Measurements from ENCODE around the gene PIH1D1. TPM values are rescaled to one million over a fixed set of nuclear protein-coding genes. Genes with fewer than 3 reads are reported as not detected.

Gene PIH1D1
- total RNA-seq, 4 donors from 2014 or later: 79.6 to 144 (median 118) TPM

DNA sequence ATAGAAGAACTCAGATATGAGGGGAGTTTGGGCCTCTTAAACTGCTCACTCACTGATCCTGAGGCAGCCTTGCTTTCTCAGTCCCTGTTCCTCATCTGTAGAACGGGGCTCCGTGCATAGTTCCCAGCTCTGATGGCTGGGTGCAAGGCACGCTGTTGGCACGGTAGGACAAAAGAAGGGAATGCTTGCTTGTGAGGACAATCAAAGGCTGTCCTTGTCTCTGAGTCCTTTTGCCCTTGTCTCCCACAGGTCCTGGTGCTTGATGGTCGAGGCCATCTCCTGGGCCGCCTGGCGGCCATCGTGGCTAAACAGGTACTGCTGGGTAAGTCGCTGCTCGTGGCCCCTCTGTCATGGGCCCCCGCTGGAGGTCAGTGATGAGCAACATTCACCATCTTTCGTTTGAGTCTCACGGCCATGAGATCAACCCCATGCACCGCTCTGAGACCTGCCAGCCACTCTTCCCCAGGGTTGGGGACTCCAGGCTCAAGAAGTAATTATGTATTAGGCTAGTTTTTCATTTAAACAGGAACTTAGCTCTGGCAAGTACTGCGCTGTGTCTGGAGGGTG lies 38.1 kb upstream of the PIH1D1 start:
- H3K4me3 ChIP-seq (ENCODE audit: low read depth, poor library complexity, severe bottlenecking): no peak overlapping the region
- intact Hi-C loops (cut with DNase I; ENCODE audit: low total_unique reads): no loop called here
- DNase-seq (ENCODE audit: low spot score in 2 of 2): no peak
- TF ChIP-seq, protein P1, sequence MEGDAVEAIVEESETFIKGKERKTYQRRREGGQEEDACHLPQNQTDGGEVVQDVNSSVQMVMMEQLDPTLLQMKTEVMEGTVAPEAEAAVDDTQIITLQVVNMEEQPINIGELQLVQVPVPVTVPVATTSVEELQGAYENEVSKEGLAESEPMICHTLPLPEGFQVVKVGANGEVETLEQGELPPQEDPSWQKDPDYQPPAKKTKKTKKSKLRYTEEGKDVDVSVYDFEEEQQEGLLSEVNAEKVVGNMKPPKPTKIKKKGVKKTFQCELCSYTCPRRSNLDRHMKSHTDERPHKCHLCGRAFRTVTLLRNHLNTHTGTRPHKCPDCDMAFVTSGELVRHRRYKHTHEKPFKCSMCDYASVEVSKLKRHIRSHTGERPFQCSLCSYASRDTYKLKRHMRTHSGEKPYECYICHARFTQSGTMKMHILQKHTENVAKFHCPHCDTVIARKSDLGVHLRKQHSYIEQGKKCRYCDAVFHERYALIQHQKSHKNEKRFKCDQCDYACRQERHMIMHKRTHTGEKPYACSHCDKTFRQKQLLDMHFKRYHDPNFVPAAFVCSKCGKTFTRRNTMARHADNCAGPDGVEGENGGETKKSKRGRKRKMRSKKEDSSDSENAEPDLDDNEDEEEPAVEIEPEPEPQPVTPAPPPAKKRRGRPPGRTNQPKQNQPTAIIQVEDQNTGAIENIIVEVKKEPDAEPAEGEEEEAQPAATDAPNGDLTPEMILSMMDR (IDR thresholded peaks at IDR 0.05): no peak
- no peak for TF ChIP-seq POLR2A (IDR thresholded peaks at IDR 0.05)
- WGBS, 2 donors: 64 to 70% methylated on average over 15 of the region's 15 CpGs

DNA sequence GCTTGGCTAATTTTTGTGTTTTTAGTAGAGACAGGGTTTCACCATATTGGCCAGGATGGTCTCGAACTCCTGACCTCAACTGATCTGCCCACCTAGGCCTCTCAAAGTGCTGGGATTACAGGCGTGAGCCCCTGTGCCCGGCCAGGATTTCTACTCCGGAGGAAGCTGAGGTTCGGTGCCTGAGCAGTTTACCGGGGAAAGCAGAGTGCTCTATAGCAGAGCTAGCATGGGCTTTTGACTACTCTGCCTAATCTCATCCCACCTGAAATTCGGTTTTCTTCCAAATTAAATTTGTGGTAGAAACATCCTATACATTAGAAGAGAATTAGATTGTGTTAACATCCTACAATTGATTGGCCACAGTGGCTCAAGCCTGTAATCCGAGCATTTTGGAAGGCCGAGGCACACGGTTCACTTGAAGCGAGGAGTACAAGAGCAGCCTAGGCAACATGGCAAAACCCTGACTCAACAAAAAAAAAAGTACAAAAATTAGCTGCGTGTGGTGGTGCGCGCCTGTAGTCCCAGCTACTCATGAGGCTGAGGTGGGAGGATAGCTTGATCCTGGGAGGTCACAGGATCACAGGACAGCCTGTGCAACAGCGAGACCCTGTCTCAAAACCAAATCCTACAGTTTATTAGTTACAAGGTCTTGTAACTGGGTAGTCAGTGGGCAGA lies 37.4 kb upstream of the PIH1D1 start:
- intact Hi-C loops (cut with DNase I; ENCODE audit: low total_unique reads): no loop called here
- H3K4me3 ChIP-seq (ENCODE audit: low read depth, poor library complexity, severe bottlenecking): peak overlapping the region; percentile 97
- no peak for DNase-seq (ENCODE audit: low spot score in 2 of 2)
- 17% methylated on average over 15 of the region's 15 CpGs for WGBS, 2 donors
- TF ChIP-seq, protein P1 (IDR thresholded peaks at IDR 0.05): no peak
- TF ChIP-seq POLR2A (IDR thresholded peaks at IDR 0.05): no peak

DNA sequence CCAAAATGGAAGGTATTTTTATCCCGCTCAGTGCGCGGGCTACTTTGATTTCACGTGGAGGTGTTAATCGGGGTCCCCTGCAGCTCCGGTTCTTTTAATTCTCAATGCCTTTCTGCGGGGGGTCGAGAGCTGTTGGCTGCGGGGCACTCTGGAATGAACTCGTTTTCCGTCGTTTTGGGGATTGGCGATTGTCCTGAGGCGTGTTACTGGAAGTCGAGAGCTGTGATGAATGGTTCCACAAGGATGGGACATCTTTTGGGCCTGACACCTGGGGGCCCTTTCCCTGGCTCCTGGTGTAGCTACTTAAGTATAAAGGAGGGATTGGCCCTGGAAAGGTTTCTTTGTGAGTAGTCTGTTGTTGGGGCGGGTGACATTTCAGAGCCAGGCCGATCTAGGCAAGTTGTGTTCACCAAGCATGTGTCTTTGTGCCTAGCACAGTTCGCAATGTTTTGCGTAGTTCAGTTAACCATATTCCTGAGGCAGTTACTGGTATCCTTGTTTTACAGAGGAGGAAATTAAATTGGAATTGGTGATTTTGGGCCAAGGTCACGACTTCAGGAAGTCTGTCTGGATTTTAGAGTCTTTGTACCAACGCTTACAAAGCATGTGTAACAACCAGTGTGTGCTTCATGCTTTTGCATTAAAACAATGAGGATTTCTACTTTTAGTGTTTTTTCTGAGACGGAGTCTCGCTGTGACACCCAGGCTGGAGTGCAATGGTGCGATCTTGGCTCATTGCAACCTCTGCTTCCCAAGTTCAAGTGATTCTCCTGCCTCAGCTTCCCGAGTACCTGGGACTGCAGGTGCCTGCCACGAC lies 36.6 kb upstream of the PIH1D1 start:
- 1 to 2% methylated on average over 26 of the region's 26 CpGs for WGBS, 2 donors
- peak overlapping the region; percentile 97 for H3K4me3 ChIP-seq (ENCODE audit: low read depth, poor library complexity, severe bottlenecking)
- intact Hi-C loops (cut with DNase I; ENCODE audit: low total_unique reads): no loop called here
- TF ChIP-seq, protein P1 (IDR thresholded peaks at IDR 0.05): no peak
- no peak for TF ChIP-seq POLR2A (IDR thresholded peaks at IDR 0.05)
- DNase-seq (ENCODE audit: low spot score in 2 of 2): no peak

DNA sequence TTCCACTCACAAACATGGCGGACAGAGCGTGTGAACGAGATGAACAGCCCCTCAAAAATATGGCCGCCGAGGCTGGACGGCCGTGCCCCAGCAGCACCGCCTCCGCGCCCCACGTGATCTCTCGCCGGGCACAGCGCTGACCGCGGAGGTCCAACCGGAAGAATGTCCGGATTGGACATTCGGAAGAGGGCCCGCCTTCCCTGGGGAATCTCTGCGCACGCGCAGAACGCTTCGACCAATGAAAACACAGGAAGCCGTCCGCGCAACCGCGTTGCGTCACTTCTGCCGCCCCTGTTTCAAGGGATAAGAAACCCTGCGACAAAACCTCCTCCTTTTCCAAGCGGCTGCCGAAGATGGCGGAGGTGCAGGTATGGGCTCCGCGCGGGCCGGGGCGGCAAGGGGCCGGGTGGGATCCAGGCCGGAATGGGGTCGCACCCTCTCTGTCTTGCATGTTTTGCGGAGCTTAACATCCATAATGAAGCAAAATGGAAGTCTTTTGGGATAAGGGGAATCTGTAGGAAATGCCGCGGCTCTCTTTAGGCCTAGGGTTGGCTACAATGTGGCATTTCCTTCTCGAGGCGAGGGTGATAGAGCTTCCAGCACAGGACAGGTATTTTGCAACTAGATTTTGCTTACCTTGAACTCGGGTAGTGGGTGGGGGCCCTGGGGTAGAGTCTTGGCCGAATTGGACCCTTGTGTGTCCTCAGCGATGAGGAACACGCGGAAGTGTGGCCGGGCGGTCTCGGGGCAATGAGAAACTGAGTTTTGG lies 35.8 kb upstream of the PIH1D1 start, which contains the start of gene RPL13A:
Gene RPL13A (plus strand): TSS at position 332 of the 769 bp plus-strand sequence. CDS start 22 bp downstream, at position 354.
- intact Hi-C loops (cut with DNase I; ENCODE audit: low total_unique reads): no loop called here
- WGBS, 2 donors: 0 to 1% methylated on average over 35 to 55 of the region's 57 CpGs
- TF ChIP-seq POLR2A (IDR thresholded peaks at IDR 0.05): peak in 1 of 2 donors; percentile 97
- TF ChIP-seq, protein P1 (IDR thresholded peaks at IDR 0.05): no peak
- DNase-seq (ENCODE audit: low spot score in 2 of 2): peak; percentile 99 to 100
- peak within 1 kb of the TSS; percentile 97 for H3K4me3 ChIP-seq (ENCODE audit: low read depth, poor library complexity, severe bottlenecking)

DNA sequence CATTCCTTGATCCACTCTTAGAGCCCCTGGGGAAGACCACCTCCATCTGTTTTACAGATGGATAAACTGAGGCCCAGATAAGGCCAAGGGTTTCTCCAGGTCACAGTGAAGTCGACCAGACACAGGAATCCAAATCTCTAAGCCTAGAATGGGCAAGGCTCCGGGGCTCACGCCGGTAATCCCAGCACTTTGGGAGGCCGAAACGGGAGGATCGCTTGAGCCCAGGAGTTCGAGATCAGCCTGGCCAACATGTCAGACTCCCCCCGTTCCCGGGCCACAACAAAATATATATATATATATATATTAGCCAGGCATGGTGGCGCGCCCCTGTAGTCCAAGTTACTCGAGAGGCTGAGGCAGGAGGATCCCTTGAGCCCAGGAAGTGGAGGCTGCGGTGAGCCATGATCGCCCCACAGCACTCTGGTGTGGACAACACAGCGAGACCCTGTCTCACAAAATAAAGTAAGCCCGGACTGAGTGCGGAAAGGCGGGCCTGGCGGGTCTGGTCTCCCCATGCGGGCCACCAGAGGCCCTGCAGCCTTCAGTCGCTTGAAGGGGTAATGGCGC lies 35.2 kb upstream of the PIH1D1 start:
- H3K4me3 ChIP-seq (ENCODE audit: low read depth, poor library complexity, severe bottlenecking): no peak overlapping the region
- intact Hi-C loops (cut with DNase I; ENCODE audit: low total_unique reads): no loop called here
- no peak for DNase-seq (ENCODE audit: low spot score in 2 of 2)
- no peak for TF ChIP-seq POLR2A (IDR thresholded peaks at IDR 0.05)
- TF ChIP-seq, protein P1 (IDR thresholded peaks at IDR 0.05): no peak
- WGBS, 2 donors: 62 to 63% methylated on average over 23 of the region's 23 CpGs
